GM13977 (cell line): Measurements from ENCODE around the gene SREBF2.

ENCODE experiments used
- DNase-seq: peaks from one replicate; pipeline ENCODE4 v3.0.0; 2012; ENCODE audit warnings: low spot score
- CTCF ChIP-seq: IDR thresholded peaks from 2 replicates; pipeline ENCODE4 v1.5.1; 2012; ENCODE audit warnings: mild to moderate bottlenecking, control low read depth; ENCODE audit not compliant: insufficient read depth; ENCODE audit errors: extremely low read depth, missing control alignments
- in situ Hi-C: fragments of 300-500 bp; cut with MboI; formaldehyde crosslinking; loops from one replicate; pipeline ENCODE4 v1.12.0; 2022; ENCODE audit warnings: low sequenced_read_pairs, low pct_unique_long_range_greater_than_20kb, mixed read lengths, inconsistent platforms; ENCODE audit not compliant: unreplicated experiment

The SREBF2 gene

GRCh38 chr22:41874090-41874489 is 41.2 kb downstream of the SREBF2 start:
- in situ Hi-C loops: no loop called here
- no peak for DNase-seq
- no peak for TF ChIP-seq CTCF

GRCh38 chr22:41875531-41876270 is 42.8 kb downstream of the SREBF2 start:
- TF ChIP-seq CTCF: no peak
- no peak for DNase-seq
- in situ Hi-C loops: no loop called here

- no peak for DNase-seq
- no peak for TF ChIP-seq CTCF
- in situ Hi-C loops: no loop called here
Observed at GRCh38 chr22:41876275-41876674, 43.4 kb downstream of the SREBF2 start.

- in situ Hi-C loops: no loop called here
- no peak for DNase-seq
- TF ChIP-seq CTCF: no peak
Observed at GRCh38 chr22:41876675-41877074, 43.8 kb downstream of the SREBF2 start.

GRCh38 chr22:41880653-41881052 is 47.7 kb downstream of the SREBF2 start:
- in situ Hi-C loops: no loop called here
- DNase-seq: no peak
- TF ChIP-seq CTCF: no peak

- in situ Hi-C loops: no loop called here
- no peak for TF ChIP-seq CTCF
- DNase-seq: no peak
Observed at GRCh38 chr22:41883400-41883799, 50.5 kb downstream of the SREBF2 start.
